ENCODE measurements around the gene HNRNPL.
"Not testable (repeated sequence)": the region's sequence is repeated elsewhere in the genome, so short reads cannot be mapped to it uniquely, and the experiment has no call there.

Gene HNRNPL

GRCh38 chr19:38803543-38803942, 46.2 kb downstream of the HNRNPL start:
- DNase-seq (ENCODE audit: low read depth in 2 of 3, low spot score in 1 of 3) = no peak

- DNase-seq (ENCODE audit: low read depth in 2 of 3, low spot score in 1 of 3) = no peak
Observed at GRCh38 chr19:38801359-38802095, 48.3 kb downstream of the HNRNPL start.

GRCh38 chr19:38800577-38801347, 49.0 kb downstream of the HNRNPL start:
- DNase-seq (ENCODE audit: low read depth in 2 of 3, low spot score in 1 of 3) = no peak

- DNase-seq (ENCODE audit: low read depth in 2 of 3, low spot score in 1 of 3) = no peak
Observed at GRCh38 chr19:38799104-38799503, 50.7 kb downstream of the HNRNPL start.

GRCh38 chr19:38797781-38798180, 52.0 kb downstream of the HNRNPL start:
- not testable (repeated sequence) for DNase-seq (ENCODE audit: low read depth in 2 of 3, low spot score in 1 of 3)

GRCh38 chr19:38796154-38796553, 53.6 kb downstream of the HNRNPL start:
- DNase-seq (ENCODE audit: low read depth in 2 of 3, low spot score in 1 of 3) = no peak

GRCh38 chr19:38795549-38795948, 54.2 kb downstream of the HNRNPL start:
- no peak for DNase-seq (ENCODE audit: low read depth in 2 of 3, low spot score in 1 of 3)

- no peak for DNase-seq (ENCODE audit: low read depth in 2 of 3, low spot score in 1 of 3)
Observed at GRCh38 chr19:38793671-38794070, 56.1 kb downstream of the HNRNPL start.

GRCh38 chr19:38793177-38793576, 56.6 kb downstream of the HNRNPL start:
- no peak for DNase-seq (ENCODE audit: low read depth in 2 of 3, low spot score in 1 of 3)

- DNase-seq (ENCODE audit: low read depth in 2 of 3, low spot score in 1 of 3) = peak in 2 of 3 donors; percentile 24 to 26
Observed at GRCh38 chr19:38792250-38793111, 57.3 kb downstream of the HNRNPL start.

GRCh38 chr19:38791451-38792064, 58.2 kb downstream of the HNRNPL start:
- DNase-seq (ENCODE audit: low read depth in 2 of 3, low spot score in 1 of 3) = not testable (repeated sequence)

GRCh38 chr19:38790507-38791403, 59.0 kb downstream of the HNRNPL start:
- not testable (repeated sequence) for DNase-seq (ENCODE audit: low read depth in 2 of 3, low spot score in 1 of 3)

- no peak for DNase-seq (ENCODE audit: low read depth in 2 of 3, low spot score in 1 of 3)
Observed at GRCh38 chr19:38788478-38789243, 61.1 kb downstream of the HNRNPL start, which contains the start of gene LGALS7B. TSS of gene LGALS7B (plus strand) at chr19:38789200. CDS start at chr19:38789227, 27 bp downstream.

- no peak for DNase-seq (ENCODE audit: low read depth in 2 of 3, low spot score in 1 of 3)
Observed at GRCh38 chr19:38786572-38787265, 63.1 kb downstream of the HNRNPL start.

All from stimulated activated CD4-positive, alpha-beta T cell treated with anti-CD3 and anti-CD28 coated beads, Interleukin-12 subunit alpha, Interleukin-12 subunit beta, amount 100 ng/mL, for 48 hours (primary cell).